WTC11 (cell line): Measurements from ENCODE around the gene HES1. TPM values are rescaled to one million over a fixed set of nuclear protein-coding genes. Genes with fewer than 3 reads are reported as not detected.

Experiments
- ATAC-seq: fragments of 200-7000 bp; cut with Tn5 transposase; 2 replicates; pipeline ENCODE4 v1.10.0; 2021; ENCODE audit warnings: mild to moderate bottlenecking, moderate library complexity
- CTCF ChIA-PET: fragments of 300-600 bp; sonication (Branson Sonifier 250); formaldehyde crosslinking; loops from one replicate; lab custom pipeline; 2021; ENCODE audit warnings: antibody characterized with exemption; lab: Charles Lee
- POLR2A ChIA-PET: fragments of 350-600 bp; sonication (Branson Sonifier 250); formaldehyde crosslinking; loops from one replicate; lab custom pipeline; 2021; ENCODE audit warnings: antibody characterized with exemption; lab: Charles Lee
- DNase-seq: peaks from one replicate; pipeline ENCODE4 v3.0.0; 2021; ENCODE audit warnings: low spot score
- H3K27ac Mint-ChIP-seq: 2 replicates; pipeline ENCODE4 v1.8.0; 2021; ENCODE audit warnings: mixed read lengths
- H3K27me3 Mint-ChIP-seq: 2 replicates; pipeline ENCODE4 v1.8.0; 2021; ENCODE audit warnings: low read depth, mild to moderate bottlenecking, moderate library complexity, mixed read lengths
- H3K36me3 Mint-ChIP-seq: 2 replicates; pipeline ENCODE4 v1.8.0; 2021; ENCODE audit warnings: mixed read lengths
- H3K4me1 Mint-ChIP-seq: 2 replicates; pipeline ENCODE4 v1.8.0; 2022; ENCODE audit warnings: mixed read lengths
- H3K4me3 Mint-ChIP-seq: 2 replicates; pipeline ENCODE4 v1.8.0; 2021; ENCODE audit warnings: mild to moderate bottlenecking, moderate library complexity, mixed read lengths
- H3K9me3 Mint-ChIP-seq: 2 replicates; pipeline ENCODE4 v1.8.0; 2021; ENCODE audit warnings: mixed read lengths
- AFF4 ChIP-seq: sonication (generic); formaldehyde crosslinking; IDR thresholded peaks from 2 replicates; pipeline ENCODE4 v1.8.1; 2023; ENCODE audit warnings: mild to moderate bottlenecking, missing genetic modification reagents, borderline replicate concordance
- ARID4B ChIP-seq: sonication (generic); formaldehyde crosslinking; IDR thresholded peaks from 2 replicates; pipeline ENCODE4 v1.8.0; 2023; ENCODE audit warnings: missing genetic modification reagents, mild to moderate bottlenecking, borderline replicate concordance
- ATF6 ChIP-seq: sonication (generic); formaldehyde crosslinking; IDR thresholded peaks from 2 replicates; pipeline ENCODE4 v1.8.1; 2023; ENCODE audit warnings: mild to moderate bottlenecking, missing genetic modification reagents
- CREM ChIP-seq: sonication (generic); formaldehyde crosslinking; IDR thresholded peaks from 2 replicates; pipeline ENCODE4 v1.8.1; 2022; ENCODE audit warnings: mild to moderate bottlenecking, missing genetic modification reagents, moderate library complexity
- ELF4 ChIP-seq: sonication (generic); formaldehyde crosslinking; IDR thresholded peaks from 2 replicates; pipeline ENCODE4 v1.8.1; 2022; ENCODE audit warnings: low read depth, mild to moderate bottlenecking, moderate library complexity, missing genetic modification reagents
- FOXP1 ChIP-seq: sonication (generic); formaldehyde crosslinking; IDR thresholded peaks from 2 replicates; pipeline ENCODE4 v1.8.0; 2022; ENCODE audit warnings: missing genetic modification reagents, mild to moderate bottlenecking, moderate library complexity, borderline replicate concordance
- GTF2I ChIP-seq: fragments of 250-450 bp; sonication (Bioruptor Pico); conservative IDR thresholded peaks from 2 replicates; pipeline ENCODE4 v1.4.0; 2021; ENCODE audit warnings: mild to moderate bottlenecking
- HMGA2 ChIP-seq: fragments of 250-450 bp; sonication (Bioruptor Pico); IDR thresholded peaks from 2 replicates; pipeline ENCODE4 v1.4.0; 2021; ENCODE audit warnings: mild to moderate bottlenecking, moderate library complexity
- MAX ChIP-seq: sonication (generic); formaldehyde crosslinking; IDR thresholded peaks from 2 replicates; pipeline ENCODE4 v1.8.0; 2022; ENCODE audit warnings: mild to moderate bottlenecking, missing genetic modification reagents
- MXD4 ChIP-seq: fragments of 250-450 bp; sonication (Bioruptor Pico); IDR thresholded peaks from 2 replicates; pipeline ENCODE4 v1.8.0; 2021; ENCODE audit warnings: mild to moderate bottlenecking, moderate library complexity, borderline replicate concordance
- NFE2L1 ChIP-seq: sonication (generic); formaldehyde crosslinking; IDR thresholded peaks from 2 replicates; pipeline ENCODE4 v1.8.1; 2023; ENCODE audit warnings: missing genetic modification reagents
- PRDM15 ChIP-seq: sonication (generic); formaldehyde crosslinking; IDR thresholded peaks from 2 replicates; pipeline ENCODE4 v1.8.0; 2022; ENCODE audit warnings: missing genetic modification reagents
- RELA ChIP-seq: sonication (generic); formaldehyde crosslinking; IDR thresholded peaks from 2 replicates; pipeline ENCODE4 v1.8.1; 2022; ENCODE audit warnings: missing genetic modification reagents, mild to moderate bottlenecking, borderline replicate concordance
- RORB ChIP-seq: fragments of 250-450 bp; sonication (Bioruptor Pico); IDR thresholded peaks from 2 replicates; pipeline ENCODE4 v1.9.0; 2021; ENCODE audit warnings: mild to moderate bottlenecking
- SP1 ChIP-seq: sonication (generic); formaldehyde crosslinking; conservative IDR thresholded peaks from 2 replicates; pipeline ENCODE4 v1.8.1; 2022; ENCODE audit warnings: missing genetic modification reagents
- TCF7 ChIP-seq: sonication (generic); formaldehyde crosslinking; IDR thresholded peaks from 2 replicates; pipeline ENCODE4 v1.8.0; 2022; ENCODE audit warnings: mild to moderate bottlenecking, low read depth, missing genetic modification reagents, moderate library complexity
- USF1 ChIP-seq: sonication (generic); formaldehyde crosslinking; IDR thresholded peaks from 2 replicates; pipeline ENCODE4 v1.8.0; 2022; ENCODE audit warnings: mild to moderate bottlenecking, missing genetic modification reagents
- ZNF121 ChIP-seq: sonication (generic); formaldehyde crosslinking; IDR thresholded peaks from 2 replicates; pipeline ENCODE4 v1.8.0; 2023; ENCODE audit warnings: missing genetic modification reagents
- ZNF263 ChIP-seq: sonication (generic); formaldehyde crosslinking; IDR thresholded peaks from 2 replicates; pipeline ENCODE4 v1.8.1; 2022; ENCODE audit warnings: low read depth, mild to moderate bottlenecking, moderate library complexity, missing genetic modification reagents
- ZNF416 ChIP-seq: fragments of 250-450 bp; sonication (Bioruptor Pico); IDR thresholded peaks from 2 replicates; pipeline ENCODE4 v1.9.0; 2021; ENCODE audit warnings: mild to moderate bottlenecking, inconsistent platforms
- total RNA-seq: library from RNA; stranded (reverse); gene quantifications from 3 replicates; pipeline ENCODE4 v1.2.3, GENCODE V29; 2021

Gene HES1
- total RNA-seq, 1 experiment from 2014 or later = 28.4 TPM

GRCh38 chr3:194117104-194117845, 18.7 kb upstream of the HES1 start:
- Mint-ChIP-seq H3K36me3 (no peaks in the 10 kb centered on the region), H3K4me3 (no peak overlapping the region), H3K27ac (no peak overlapping the region), H3K9me3 (no peaks in the 10 kb centered on the region), H3K27me3 (peaks cover 2% of the 10 kb centered on the region; the same call in 1 of the 2 replicates), H3K4me1 (peaks cover 12% of the 10 kb centered on the region)
- ATAC-seq (no peak), DNase-seq (no peak)
- TF ChIP-seq CREM (CRISPR knock-in tag) (no peak), FOXP1 (no peak), GTF2I (CRISPR knock-in tag) (no peak), AFF4 (CRISPR knock-in tag) (no peak), ELF4 (CRISPR knock-in tag) (no peak), TCF7 (CRISPR knock-in tag) (no peak), ZNF263 (CRISPR knock-in tag) (no peak), SP1 (CRISPR knock-in tag) (no peak), HMGA2 (CRISPR knock-in tag) (no peak), NFE2L1 (no peak), RELA (no peak), ZNF416 (CRISPR knock-in tag) (no peak), MAX (no peak), MXD4 (no peak)
- CTCF ChIA-PET = interaction anchor here (1.9 kb wide), 1 partner anchor 198 kb away, joined by 6 read pairs; no protein-coding TSS in a partner anchor
- POLR2A ChIA-PET = interaction anchor here (0.6 to 1.2 kb wide), 3 partner anchors 14 to 535 kb away, joined by 4 to 5 read pairs (median 4); no protein-coding TSS in a partner anchor

- no peak overlapping the region for H3K27ac Mint-ChIP-seq
- no peak for ATAC-seq
- H3K27me3 Mint-ChIP-seq = peaks cover 2% of the 10 kb centered on the region; the same call in 1 of the 2 replicates
- H3K9me3 Mint-ChIP-seq = no peaks in the 10 kb centered on the region
- H3K36me3 Mint-ChIP-seq = no peaks in the 10 kb centered on the region
- no peak for DNase-seq
- ChIA-PET CTCF (no interaction called here), POLR2A (no interaction called here)
- H3K4me3 Mint-ChIP-seq = no peak overlapping the region
- H3K4me1 Mint-ChIP-seq = peaks cover 4% of the 10 kb centered on the region; the same call in 1 of the 2 replicates
- TF ChIP-seq USF1 (CRISPR knock-in tag) (no peak), ATF6 (CRISPR knock-in tag) (no peak), RORB (no peak), ZNF121 (no peak), ARID4B (CRISPR knock-in tag) (no peak), PRDM15 (no peak), SP1 (CRISPR knock-in tag) (no peak)
Measured at GRCh38 chr3:194118920-194119319, 17.0 kb upstream of the HES1 start.
